ENCODE results near the gene LTA4H. TPM values are rescaled to one million over a fixed set of nuclear protein-coding genes. Genes with fewer than 3 reads are reported as not detected.

The LTA4H gene
- total RNA-seq, 4 donors from 2014 or later = 52.9 to 121 (median 70.9) TPM

- Histone ChIP-seq H3K36me3 (no peaks in the 10 kb centered on the region), H3K9me3 (no peaks in the 10 kb centered on the region), H3K27ac (peak overlapping the region; percentile 7 to 34), H3K4me3 (no peak overlapping the region), H3K4me1 (no peaks in the 10 kb centered on the region), H3K27me3 (no peaks in the 10 kb centered on the region)
- TF ChIP-seq CTCF (IDR thresholded peaks at IDR 0.05) (no peak), POLR2A (IDR thresholded peaks at IDR 0.05) (no peak)
- DNase-seq = no peak
- intact Hi-C loops (cut with DNase I; ENCODE audit: low total_unique reads) = no loop called here
Observed at GRCh38 chr12:96053476-96054243, 18.3 kb upstream of the LTA4H start.

GRCh38 chr12:96051756-96052485 is 16.5 kb upstream of the LTA4H start:
- H3K9me3 ChIP-seq = no peaks in the 10 kb centered on the region
- intact Hi-C loops (cut with DNase I; ENCODE audit: low total_unique reads) = no loop called here

GRCh38 chr12:96050139-96050538 is 14.8 kb upstream of the LTA4H start:
- H3K27me3 ChIP-seq = no peaks in the 10 kb centered on the region
- TF ChIP-seq CTCF (IDR thresholded peaks at IDR 0.05) (no peak), POLR2A (IDR thresholded peaks at IDR 0.05) (no peak)
- H3K4me3 ChIP-seq = no peak overlapping the region
- DNase-seq = no peak
- no peak overlapping the region for H3K27ac ChIP-seq
- H3K36me3 ChIP-seq = no peaks in the 10 kb centered on the region
- no peaks in the 10 kb centered on the region for H3K9me3 ChIP-seq
- intact Hi-C loops (cut with DNase I; ENCODE audit: low total_unique reads) = no loop called here
- H3K4me1 ChIP-seq = no peaks in the 10 kb centered on the region

More at GRCh38 chr12:96051756-96052485, 16.5 kb upstream of the LTA4H start:
- TF ChIP-seq POLR2A (IDR thresholded peaks at IDR 0.05) = no peak
- TF ChIP-seq CTCF (IDR thresholded peaks at IDR 0.05) = no peak
- DNase-seq = no peak
- Histone ChIP-seq H3K36me3 (no peaks in the 10 kb centered on the region), H3K27ac (no peak overlapping the region), H3K27me3 (no peaks in the 10 kb centered on the region), H3K4me1 (no peaks in the 10 kb centered on the region), H3K4me3 (no peak overlapping the region)

- TF ChIP-seq CTCF (IDR thresholded peaks at IDR 0.05) (no peak), POLR2A (IDR thresholded peaks at IDR 0.05) (no peak)
- Histone ChIP-seq H3K9me3 (no peaks in the 10 kb centered on the region), H3K36me3 (no peaks in the 10 kb centered on the region), H3K27me3 (no peaks in the 10 kb centered on the region), H3K4me1 (no peaks in the 10 kb centered on the region), H3K4me3 (no peak overlapping the region), H3K27ac (no peak overlapping the region)
- intact Hi-C loops (cut with DNase I; ENCODE audit: low total_unique reads) = no loop called here
- DNase-seq = no peak
Observed at GRCh38 chr12:96049101-96049500, 13.7 kb upstream of the LTA4H start.

- Histone ChIP-seq H3K27me3 (no peaks in the 10 kb centered on the region), H3K27ac (no peak overlapping the region), H3K4me3 (no peak overlapping the region), H3K9me3 (no peaks in the 10 kb centered on the region), H3K36me3 (no peaks in the 10 kb centered on the region), H3K4me1 (no peaks in the 10 kb centered on the region)
- intact Hi-C loops (cut with DNase I; ENCODE audit: low total_unique reads) = no loop called here
- no peak for TF ChIP-seq CTCF (IDR thresholded peaks at IDR 0.05)
- TF ChIP-seq POLR2A (IDR thresholded peaks at IDR 0.05) = no peak
- no peak for DNase-seq
Observed at GRCh38 chr12:96048393-96048969, 13.1 kb upstream of the LTA4H start.
